Measurements from ENCODE around the gene LPCAT3.

LPCAT3 gene

GRCh38 chr12:6950811-6951540 lies 67.3 kb downstream of the LPCAT3 start, which contains the start of gene PTPN6:
Gene PTPN6, plus strand, starts transcription at chr12:6951356. Its CDS starts 157 bp downstream, at chr12:6951513.
- DNase-seq, result no peak

DNA sequence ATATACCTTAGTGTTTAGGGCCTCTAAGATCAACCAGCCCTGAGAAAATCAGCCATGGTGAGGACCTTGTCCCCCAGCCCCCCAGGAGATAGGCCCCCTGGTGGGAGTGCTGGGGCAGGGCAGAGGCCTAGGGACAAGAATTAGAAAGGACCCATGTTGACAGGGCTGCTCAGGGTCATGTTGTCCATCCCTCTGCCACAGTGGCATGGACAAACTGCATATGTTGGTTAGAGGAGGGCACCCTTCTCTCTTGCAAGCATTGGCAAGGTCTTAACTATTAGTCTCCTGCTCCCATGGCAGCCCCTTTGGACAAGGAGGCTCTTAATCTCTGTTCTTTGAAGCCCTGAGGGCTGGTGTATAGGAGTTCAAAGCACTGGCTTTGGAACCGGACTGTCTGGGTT lies 67.9 kb downstream of the LPCAT3 start:
- no peak for DNase-seq

DNA sequence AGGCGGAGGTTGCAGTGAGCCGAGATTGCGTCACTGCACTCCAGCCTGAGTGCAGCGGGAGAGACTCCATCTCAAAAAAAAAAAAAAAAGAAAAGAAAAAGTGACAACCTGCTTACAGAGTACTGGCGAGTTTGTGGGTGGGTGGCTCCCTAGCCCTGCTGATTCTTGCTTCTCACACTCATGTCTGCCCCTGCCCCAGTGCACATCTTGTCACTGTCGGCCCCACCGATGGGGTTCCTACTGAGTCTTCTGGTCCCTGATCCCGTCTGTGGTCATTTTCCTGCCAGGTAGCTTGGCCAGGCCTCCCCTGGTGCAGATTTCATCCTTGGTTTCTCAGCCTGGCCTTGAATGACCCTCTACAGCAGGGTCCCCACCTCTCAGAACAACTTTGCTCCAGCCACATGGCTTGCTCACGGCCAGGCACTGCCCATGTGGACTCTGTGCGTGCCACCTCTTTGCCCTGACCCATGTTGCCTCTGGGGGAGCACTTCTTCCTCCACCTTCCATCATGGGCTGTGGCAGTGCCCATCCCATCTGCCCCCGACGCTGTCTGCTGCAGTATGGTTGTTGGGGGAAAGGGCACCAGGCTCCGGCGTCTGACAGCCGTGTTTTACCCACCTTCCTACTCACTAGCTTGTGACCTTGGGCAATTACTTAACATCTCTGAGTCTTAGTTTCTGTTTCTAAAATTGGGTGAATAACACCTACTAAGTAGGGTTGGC lies 69.2 kb downstream of the LPCAT3 start:
- DNase-seq, result no peak

- DNase-seq, result no peak
Measured at GRCh38 chr12:6947615-6948014, 70.7 kb downstream of the LPCAT3 start.

- no peak for DNase-seq
Measured at GRCh38 chr12:6946920-6947374, 71.3 kb downstream of the LPCAT3 start.

DNA sequence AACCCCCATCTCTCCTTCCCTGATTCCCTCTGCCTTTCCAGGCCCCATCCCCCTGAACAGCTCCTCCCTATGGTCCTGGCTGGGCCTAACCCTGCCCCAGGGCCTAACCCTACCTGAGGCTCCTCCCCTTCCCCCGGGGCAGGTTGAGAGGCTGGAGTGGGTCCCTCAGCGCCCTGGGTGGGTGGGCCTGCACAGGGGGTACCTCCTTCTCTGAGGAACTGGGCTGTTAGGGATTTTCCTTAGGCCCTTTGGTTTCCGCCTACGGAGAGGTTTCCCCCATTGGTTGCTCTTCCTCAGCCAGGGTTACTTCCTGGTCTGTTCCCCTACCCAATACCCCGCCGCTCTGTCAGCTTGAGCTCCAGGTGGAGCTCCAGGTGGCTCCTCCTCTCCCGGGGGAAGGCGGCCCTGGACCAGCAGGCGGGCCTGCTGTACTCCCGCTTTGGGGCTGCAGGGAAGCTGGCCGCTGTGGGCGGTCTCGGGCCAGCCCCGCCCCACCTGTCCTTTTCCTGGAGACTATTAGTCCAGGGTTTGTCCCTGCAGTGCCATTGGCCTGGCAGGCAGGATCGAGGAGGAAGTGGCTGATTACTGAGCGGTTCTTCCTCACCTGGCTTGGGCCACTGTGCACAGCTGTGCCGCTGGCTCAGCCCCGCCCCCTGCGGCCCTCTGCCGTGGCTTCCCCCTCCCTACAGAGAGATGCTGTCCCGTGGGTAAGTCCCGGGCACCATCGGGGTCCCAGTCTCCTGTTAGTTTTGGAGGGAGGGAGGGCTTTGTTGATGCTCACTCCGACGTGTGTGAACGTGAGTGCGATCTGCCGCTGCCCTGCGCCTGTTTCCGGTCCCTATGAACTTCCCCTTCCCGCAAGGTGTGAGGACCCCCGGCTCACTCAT lies 72.0 kb downstream of the LPCAT3 start:
- peak; percentile 100 for DNase-seq

- no peak for DNase-seq
Measured at GRCh38 chr12:6945613-6946012, 72.7 kb downstream of the LPCAT3 start.

GRCh38 chr12:6944381-6945186 lies 73.7 kb downstream of the LPCAT3 start:
- DNase-seq, result peak; percentile 99

DNA sequence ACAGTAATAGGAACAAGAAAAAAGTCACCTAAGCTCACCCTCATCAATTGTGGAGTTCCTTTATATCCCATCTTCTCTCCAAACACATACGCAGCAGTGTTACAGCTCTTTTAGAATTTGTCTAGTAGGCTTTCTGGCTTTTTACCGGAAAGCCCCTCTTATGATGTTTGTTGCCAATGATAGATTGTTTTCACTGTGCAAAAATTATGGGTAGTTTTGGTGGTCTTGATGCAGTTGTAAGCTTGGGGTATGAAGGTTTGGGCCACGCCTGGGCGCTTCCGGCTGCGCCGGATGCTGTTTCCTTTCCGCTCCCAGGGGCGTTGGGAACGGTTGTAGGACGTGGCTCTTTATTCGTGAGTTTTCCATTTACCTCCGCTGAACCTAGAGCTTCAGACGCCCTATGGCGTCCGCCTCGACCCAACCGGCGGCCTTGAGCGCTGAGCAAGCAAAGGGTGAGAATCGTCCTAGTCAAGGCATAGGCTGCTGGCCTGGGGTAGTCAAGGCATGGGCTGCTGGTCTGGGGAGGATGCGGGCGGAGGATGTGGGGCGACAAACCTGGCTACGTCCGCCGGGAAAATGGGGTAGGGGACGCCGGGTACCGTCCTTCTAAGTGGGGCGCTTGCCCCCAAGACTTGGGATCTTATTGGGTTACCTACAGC lies 74.4 kb downstream of the LPCAT3 start, which contains the start of the genes C12orf57 and RNU7-1:
TSS of gene C12orf57 (plus strand) at position 301 of the 659 bp plus-strand sequence. CDS start at position 401, 100 bp downstream.
TSS of gene RNU7-1 (plus strand) at position 95 of the 659 bp plus-strand sequence.
- DNase-seq, result peak; percentile 99

DNA sequence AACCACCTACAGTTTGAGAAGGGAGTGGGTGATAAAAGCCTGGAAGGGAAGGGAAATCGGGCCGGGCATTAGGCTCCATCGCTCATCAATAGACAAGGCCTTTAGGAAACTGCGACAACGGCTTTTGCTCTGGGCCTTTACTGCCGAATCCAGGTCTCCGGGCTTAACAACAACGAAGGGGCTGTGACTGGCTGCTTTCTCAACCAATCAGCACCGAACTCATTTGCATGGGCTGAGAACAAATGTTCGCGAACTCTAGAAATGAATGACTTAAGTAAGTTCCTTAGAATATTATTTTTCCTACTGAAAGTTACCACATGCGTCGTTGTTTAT lies 74.9 kb downstream of the LPCAT3 start:
- peak; percentile 98 for DNase-seq

- DNase-seq, result no peak
Measured at GRCh38 chr12:6942331-6942665, 76.0 kb downstream of the LPCAT3 start.

GRCh38 chr12:6941782-6942181 lies 76.5 kb downstream of the LPCAT3 start:
- no peak for DNase-seq

GRCh38 chr12:6941267-6941666 lies 77.0 kb downstream of the LPCAT3 start:
- no peak for DNase-seq

DNA sequence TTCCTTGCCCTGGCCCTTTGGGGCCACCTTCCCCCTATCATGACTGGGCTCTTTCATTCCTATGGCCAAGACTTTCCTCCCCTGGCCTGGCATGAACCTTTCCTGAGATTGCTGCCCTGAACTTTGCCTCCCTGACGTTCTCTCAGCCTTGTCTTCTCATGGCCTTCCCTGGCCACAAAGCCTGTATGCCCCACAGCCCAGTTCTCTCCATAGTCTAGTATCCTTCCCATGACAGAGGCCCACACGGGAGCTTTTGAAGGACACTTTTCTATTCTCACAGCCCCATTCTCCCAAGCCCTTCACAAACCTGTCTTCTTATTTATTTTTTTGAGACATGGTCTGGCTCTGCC lies 79.1 kb downstream of the LPCAT3 start:
- no peak for DNase-seq

DNA sequence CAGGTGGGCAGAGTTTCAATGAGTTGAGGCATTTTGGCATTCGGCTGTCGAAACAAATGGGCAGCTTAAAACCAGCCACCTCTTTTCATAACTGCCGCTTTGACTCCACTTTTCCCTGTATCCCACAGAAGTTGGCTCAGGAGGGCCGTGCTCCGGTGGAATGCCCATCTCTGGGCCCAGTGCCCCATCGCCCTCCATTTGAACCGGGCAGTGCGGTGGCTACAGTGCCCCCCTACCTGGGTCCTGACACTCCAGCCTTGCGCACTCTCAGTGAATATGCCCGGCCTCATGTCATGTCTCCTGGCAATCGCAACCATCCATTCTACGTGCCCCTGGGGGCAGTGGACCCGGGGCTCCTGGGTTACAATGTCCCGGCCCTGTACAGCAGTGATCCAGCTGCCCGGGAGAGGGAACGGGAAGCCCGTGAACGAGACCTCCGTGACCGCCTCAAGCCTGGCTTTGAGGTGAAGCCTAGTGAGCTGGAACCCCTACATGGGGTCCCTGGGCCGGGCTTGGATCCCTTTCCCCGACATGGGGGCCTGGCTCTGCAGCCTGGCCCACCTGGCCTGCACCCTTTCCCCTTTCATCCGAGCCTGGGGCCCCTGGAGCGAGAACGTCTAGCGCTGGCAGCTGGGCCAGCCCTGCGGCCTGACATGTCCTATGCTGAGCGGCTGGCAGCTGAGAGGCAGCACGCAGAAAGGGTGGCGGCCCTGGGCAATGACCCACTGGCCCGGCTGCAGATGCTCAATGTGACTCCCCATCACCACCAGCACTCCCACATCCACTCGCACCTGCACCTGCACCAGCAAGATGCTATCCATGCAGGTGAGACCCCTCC lies 79.7 kb downstream of the LPCAT3 start:
- no peak for DNase-seq

- peak; percentile 99 for DNase-seq
Measured at GRCh38 chr12:6937481-6938352, 80.6 kb downstream of the LPCAT3 start.

- peak; percentile 86 for DNase-seq
Measured at GRCh38 chr12:6936636-6937480, 81.4 kb downstream of the LPCAT3 start.

GRCh38 chr12:6936194-6936635 lies 82.1 kb downstream of the LPCAT3 start:
- DNase-seq, result no peak
